HG02623 (cell line): ENCODE measurements around the gene AP5S1.
"Not testable (repeated sequence)": the region's sequence is repeated elsewhere in the genome, so short reads cannot be mapped to it uniquely, and the experiment has no call there.

Experiments
- ATAC-seq: cut with Tn5 transposase; IDR thresholded peaks from one replicate; pipeline ENCODE4 v1.9.1; 2021; ENCODE audit warnings: moderate library complexity; ENCODE audit not compliant: unreplicated experiment

The AP5S1 gene

DNA sequence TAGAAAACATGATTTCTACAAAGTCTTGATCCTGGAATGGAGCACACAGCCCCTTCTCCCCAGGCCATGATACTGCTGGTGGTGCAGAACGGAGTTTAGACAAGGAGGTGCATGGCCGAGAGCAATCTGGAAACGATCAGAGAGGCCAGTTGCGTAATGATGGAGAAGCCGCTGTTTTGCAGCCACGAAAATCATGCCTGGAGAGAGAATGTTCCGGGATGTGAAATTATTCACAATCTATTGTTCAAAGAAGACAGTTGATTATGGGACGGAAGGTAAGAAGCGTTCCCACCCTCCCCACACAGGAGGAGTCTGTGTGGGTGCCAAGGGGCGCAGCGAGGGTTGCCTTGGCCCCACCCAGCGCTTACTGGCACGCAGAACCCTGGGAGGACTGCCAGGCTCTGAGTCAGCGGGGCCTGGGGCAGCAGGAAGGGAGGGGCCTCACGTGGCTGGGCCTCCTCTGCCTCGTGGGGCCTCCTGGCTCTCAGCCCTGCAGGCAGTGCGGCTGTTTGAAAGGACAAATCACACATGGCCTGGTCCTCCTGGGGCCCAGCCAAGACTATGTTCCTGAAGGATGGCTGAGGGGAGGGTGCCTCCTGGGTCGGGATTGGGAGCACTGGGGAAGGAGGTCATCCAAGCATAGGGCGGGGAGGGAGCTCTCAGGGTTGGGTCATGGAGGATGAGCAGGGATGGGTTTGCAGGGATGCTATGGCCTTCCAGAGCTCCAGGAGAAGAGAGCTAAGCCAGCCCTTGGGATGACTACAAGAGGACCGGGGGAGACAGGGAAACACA lies 8.7 kb upstream of the AP5S1 start:
- ATAC-seq = no peak

DNA sequence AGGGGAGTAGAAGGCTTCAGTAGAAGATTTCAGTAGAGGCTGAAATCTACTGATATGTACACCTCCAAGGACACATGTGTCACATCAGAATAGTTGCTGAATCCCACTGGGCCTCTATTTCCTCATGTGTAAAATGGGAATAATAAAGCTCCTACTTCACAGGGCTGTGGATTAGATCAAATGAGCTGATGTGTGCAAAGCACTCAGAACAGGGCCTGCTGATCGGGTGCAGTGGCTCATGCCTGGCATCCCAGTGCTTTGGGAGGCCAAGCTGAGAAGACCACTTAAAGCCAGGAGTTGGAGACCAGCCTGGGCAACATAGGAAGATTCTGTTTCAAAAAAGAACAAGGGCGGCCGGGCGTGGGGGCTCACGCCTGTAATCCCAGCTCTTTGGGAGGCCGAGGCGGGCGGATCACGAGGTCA lies 8.1 kb upstream of the AP5S1 start:
- ATAC-seq = no peak

DNA sequence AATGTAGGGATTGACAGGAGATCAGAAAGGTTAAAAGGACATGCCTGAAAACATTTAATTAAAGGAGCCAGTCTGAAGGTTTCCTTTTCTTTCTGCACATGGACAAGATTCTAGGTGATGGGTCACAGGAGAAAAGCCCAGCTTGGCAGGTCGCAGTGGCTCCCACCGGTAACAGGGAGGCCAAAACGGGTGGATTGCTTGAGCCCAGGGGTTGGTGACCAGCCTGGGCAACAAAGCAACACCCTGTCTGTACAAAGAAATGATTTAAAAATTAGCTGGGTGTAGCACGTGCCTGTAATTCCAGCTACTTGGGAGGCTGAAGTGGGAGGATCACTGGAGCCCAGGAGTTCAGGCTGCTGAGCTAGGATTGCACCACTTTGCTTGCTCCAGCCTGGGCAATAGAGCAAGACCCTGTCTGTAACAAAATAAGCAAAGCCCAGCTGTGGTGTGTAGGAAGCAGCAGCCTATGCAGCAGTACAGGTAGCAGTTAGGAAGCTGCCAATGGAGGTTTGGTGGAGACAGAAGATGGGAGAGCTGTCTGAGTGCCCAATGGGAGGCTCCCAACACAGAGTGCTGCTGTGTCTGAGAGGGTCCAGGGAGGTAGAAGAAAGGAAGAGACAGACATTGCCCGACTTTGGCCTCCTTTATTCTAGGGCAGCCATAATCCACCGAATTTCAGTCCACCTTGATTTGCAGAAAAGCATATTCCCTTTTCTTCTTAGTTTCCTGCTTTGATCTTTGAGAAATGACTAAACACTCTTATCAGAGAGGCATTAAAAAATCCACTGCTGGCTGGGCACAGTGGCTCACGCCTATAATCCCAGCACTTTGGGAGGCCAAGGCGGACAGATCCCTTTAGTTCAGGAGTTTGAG lies 7.1 kb upstream of the AP5S1 start:
- ATAC-seq = no peak

DNA sequence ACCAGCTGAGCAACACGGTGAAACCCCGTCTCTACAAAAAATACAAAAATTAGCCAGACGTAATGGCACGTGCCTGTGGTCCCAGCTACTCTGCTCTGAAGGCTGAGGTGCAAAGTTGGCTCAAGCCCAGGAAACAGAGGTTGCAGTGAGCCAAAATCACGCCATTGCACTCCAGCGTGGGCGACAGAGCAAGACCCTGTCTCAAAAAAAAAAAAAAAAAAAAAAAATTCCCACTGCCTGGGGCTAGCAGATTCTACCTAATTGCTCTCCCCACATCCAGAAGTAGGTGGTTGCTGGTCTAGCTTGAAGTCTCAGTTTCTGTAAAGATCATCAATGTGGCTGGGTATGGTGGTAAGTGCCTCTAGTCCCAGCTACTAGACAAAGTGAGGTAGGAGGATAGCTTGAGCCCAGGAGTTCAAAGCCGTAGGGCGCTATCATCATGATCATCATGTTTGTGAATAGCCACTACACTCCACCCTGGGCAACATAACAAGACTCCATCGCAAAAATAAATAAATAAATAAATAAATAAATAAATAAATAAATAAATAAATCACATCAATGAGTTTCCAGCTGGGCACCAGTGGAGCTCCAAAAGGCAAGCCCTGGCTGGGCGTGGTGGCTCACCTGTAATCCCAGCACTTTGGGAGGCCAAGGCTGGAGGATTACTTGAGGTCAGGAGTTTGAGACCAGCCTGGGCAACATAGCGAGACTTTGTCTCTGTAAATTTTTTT lies 6.3 kb upstream of the AP5S1 start:
- no peak for ATAC-seq

DNA sequence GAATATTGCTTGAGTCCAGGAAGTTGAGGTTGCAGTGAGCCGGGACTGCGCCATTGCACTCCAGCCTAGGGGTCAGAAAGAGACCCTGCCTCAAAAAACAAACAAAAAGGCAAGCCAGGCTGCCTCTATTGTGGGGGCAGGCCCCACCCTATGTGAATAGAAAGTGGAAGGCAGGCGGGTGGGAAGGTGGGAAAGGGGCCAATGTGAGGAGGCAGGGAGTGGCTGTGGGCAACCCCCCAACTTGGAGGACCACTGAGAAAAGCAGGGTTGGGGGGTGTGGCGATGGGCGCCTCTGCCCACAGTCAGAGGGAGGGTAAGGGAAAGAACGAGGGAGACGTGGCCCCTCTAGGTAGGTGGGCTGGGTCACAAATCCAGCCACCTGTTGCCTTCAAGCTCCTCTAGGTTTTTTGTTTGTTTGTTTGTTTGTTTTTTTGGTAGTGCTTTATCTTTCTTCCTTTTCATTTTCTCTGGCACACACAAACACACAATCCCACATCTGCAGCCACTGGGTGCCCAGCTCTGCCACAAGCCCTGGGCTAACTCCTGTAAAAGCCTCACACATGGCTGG lies 5.3 kb upstream of the AP5S1 start:
- ATAC-seq = no peak

DNA sequence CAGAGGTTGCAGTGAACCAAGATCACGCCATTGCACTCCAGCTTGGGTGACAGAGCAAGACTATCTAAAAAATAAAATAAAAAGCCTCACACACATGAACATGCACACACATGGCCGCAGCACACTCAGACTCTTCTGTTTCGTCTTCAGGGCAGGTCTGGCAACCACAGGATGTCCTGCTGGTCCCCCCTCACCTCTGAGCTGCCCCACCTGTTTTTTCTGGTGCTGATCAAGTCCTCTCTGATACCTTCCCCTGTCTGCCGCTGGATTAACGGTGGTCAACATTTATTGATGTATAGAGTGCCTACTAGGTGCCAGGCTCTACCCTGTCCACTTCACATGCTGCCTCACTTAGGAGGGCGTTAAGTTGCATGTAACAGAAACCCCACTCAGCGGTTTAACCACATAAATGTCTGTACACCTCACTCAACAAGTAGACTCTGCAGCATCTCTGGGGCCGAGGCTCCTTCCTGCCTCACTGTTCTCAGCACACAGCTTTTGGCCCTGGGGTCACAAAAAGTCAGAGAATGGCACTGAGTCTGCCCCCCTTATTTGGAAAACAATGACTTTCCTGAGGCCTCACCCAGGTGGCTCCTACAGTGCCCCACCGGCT lies 4.5 kb upstream of the AP5S1 start:
- ATAC-seq = no peak

DNA sequence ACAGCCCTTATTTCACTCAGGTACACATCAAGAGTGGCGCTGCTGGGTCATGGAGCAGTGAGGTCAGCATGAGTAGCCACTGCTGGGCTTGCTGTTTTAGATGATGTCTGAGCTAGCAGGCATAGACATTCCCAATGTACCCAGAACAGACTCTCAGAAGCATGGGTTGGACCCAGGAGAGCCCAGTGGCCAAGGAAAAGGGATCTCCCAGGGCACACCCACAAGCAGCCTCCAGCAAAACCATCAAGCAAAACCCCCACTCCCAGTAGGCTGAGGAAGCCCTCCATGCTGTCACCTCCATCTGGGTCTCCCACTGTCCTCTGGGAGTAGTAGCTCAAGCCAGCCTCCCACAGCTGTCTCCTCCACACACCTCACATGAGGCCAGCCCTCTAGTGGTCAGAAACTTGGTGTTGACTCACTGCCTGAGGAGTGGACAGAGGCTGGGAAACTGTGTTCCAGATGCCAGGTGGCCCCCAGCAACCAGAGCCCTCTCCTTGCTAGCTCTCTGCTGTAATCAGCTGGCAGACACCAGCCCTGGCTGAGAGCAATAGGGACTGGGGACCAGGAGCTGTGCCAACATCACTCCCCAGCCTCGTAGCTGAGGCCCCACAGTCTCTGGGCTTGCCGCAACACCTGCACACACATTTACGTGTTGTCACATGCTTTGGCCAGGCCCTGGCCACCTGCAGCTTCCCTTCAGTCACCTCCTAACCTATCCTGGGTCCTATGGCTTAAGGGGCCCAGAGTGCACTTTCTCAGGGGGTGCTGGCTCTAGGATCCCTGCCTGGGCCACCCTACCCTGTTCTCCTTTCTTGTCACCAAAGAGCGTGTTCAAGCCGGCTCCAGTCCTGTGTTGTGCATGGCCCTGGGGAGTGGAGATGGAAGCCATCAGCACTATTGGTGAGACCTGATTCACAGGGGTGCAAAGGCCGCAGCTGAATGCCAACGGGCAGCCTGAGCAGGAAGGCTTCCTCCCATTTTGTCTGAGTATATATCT lies 1.9 kb upstream of the AP5S1 start:
- ATAC-seq = no peak

DNA sequence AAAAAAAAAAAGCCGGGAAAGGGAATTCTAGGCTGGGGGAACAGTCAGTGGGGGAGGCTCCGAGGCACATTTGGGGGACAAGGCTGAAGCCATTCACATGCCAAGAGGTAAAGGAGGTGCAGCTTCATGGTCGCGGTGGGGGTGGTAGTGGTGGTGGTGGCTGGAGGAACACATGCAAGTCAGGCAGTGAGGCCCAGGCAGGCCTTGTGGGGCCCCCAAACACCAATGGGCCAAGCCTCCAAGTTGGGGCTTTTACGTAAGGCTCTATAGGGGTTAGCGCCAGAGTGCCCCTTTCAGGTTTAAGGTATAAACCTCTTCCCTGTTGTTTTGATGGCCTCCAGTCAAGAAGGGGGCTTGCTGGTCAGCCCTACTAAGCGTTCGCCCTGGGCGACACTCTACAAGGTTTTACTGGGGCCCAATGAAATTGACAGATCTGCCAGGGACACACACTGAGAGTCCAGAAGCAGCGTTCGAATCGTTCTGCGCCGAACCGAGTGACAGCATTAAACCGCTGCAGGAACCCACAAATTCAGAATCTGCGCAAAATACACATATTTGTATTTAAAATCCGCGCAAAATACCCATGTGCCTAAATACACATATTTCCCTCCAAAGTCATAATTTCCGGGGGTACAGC lies 818 bp upstream of the AP5S1 start:
- no peak for ATAC-seq

DNA sequence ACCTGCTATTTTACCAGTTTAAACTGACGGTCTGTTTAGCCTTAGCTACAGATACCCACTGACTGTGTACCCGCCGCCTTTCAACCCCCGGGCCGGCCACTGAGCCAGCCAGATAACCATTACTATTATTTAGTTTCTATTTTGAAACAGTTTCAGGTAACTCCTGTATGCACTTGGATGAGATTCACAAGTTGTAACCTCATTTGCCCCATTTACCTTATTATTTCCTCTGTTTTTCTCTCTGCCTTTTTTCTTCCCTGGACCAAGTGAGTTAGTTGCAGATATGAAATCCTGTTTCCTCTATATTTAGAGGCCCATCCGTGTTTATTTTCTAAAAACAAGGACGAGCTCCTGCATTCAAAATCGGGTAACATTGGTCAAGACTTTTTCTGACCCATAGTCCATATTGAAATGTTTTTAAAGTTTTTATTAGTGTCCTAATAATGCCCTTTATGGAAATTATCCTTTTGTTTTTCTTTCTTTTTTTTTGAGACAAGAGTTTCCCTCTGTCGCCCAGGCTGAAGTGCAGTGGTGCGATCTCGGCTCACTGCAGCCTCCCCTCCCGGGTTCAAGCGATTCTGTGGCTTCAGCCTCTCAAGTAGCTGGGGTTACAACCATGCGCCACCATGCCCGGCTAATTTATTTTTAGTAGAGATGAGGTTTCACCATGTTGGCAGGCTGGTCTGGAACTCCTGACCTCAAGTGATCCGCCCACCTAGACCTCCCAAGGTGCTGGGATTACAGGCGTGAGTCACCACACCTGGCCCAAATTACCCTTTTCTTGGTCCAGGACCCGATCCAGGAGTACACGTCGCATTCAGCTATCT lies 767 bp downstream of the AP5S1 start:
- ATAC-seq = no peak

DNA sequence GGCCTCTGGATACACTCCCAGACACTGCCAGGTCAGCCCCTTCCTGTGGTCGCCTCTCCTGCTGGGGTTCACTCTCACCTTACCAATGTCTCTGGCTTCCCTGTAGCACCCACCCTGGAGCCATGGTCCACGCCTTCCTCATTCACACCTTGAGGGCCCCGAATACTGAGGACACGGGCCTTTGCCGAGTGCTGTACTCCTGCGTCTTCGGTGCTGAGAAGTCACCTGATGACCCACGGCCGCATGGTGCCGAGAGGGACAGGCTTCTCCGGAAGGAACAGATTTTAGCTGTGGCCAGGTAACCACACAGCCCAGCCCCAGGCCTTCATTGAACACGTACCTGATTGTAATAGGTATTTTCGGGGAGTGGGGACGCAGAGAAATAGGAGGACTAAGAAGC lies 1.6 kb downstream of the AP5S1 start:
- ATAC-seq = no peak

DNA sequence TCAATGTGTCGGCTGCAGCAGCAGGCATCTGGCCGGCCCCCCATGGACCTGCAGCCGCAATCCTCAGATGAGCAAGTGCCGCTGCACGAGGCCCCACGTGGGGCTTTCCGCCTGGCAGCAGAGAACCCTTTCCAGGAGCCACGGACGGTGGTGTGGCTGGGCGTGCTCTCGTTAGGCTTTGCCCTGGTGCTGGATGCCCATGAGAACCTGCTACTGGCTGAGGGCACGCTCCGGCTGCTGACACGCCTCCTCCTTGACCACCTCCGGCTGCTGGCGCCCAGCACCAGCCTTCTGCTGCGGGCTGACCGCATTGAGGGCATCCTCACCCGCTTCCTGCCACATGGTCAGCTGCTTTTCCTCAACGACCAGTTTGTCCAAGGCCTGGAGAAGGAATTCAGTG lies 3.5 kb downstream of the AP5S1 start:
- ATAC-seq = no peak

DNA sequence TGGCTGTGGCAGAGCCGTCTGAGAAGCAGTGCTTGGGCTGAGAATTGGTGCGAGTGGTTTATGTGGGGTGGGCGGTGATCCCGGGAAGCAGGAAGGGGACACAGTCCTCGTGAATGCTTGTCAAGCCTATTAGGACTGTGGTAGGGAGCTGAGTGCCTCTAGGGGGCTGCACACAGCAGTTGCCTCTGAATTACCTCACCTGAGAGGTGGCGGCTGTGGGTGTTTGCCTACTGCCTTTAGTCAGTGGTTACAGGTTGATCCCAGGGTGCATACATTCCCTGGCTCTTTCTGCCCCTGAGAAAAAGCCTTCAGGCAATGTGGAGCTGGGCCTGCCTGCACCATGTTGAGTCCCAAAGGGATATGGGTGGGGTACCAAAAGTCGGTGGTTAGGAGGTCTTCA lies 5.2 kb downstream of the AP5S1 start:
- ATAC-seq = no peak

DNA sequence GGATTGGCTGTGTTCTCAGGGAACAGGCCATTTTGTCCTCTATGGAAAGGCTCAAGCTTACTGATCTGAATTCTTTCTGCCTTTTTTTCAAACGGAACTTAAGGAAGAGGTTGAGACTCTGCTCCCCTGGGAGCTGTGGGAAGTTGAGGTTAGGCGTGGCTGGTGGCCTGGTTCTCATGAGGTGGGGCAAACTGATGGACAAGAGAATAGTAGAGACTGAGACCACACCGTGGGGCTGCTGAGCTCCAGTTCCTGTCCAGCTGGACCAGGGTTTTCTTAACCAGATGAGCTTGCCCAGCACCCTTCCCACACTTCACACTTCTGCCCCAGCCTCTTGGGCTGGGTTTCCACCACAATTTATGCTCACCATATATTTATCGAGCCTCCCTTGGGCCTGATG lies 6.1 kb downstream of the AP5S1 start:
- no peak for ATAC-seq

DNA sequence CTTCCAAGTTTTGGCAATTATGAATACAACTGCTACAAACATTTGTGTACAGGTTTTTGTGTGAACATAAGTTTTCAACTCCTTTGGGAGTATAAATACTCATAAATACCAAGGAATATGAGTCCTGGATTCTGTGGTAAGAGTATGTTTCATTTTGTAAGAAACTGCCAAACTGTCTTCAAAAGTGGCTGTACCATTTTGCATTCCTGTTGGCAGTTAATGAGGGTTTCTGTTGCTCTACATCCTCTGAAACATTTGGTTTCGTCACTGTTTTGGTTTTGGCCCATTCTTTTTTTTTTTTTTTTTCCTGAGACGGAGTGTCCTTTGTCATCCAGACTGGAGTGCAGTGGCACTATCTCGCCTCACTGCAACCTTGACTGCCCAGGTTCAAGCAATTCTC lies 8.5 kb downstream of the AP5S1 start:
- ATAC-seq = no peak

DNA sequence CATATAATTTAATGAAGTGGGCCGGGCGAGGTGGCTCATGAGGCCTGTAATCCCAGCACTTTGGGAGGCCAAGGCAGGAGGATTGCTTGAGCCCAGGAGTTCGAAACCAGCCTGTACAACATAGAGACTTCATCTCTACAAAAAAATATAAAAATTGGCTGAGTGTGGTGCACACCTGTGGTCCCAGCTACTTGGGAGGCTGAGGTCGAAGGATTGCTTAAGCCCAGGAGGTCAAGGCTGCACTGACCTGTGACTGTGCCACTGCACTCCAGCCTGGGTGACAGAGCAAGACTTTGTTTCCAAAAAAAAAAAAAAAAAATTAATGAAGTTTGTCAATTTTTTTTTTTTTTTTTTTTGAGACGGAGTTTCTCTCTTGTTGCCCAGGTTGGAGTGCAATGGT lies 9.5 kb downstream of the AP5S1 start:
- not testable (repeated sequence) for ATAC-seq

DNA sequence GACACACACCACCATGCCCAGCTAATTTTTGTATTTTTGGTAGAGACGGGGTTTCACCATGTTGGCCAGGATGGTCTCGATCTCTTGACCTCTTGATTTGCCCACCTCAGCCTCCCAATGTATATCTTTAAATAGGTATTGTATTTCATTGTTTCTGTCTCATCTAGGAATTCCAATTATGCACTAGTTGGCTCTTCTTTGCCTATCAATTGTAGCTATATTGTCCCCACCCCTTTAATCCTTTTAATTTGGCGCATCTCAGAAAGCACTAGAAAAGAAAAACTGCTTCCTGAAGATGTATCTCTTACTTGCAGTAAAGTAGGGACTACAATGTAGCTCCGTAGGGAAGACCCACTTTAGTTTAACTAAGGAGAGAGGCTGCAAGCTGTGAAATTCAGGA lies 15.8 kb downstream of the AP5S1 start:
- no peak for ATAC-seq

DNA sequence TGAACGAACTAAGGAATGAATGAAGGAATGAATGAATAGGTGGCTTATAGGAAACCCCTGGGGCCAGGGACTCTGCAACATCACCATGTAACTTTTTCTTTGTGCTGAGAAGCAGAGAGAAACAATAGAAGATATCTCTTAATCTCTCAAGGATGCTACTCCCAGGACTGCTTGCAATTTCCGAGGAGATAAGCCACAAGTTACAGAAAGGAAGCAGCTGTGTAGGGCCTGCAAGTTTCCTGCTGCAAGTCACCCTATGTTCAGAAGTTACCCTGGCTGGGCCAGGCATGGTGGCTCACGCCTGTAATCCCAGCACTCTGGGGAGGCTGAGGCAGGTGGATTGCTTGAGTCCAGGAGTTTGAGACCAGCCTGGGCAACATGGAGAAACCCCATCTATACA lies 19.0 kb downstream of the AP5S1 start:
- ATAC-seq = no peak

DNA sequence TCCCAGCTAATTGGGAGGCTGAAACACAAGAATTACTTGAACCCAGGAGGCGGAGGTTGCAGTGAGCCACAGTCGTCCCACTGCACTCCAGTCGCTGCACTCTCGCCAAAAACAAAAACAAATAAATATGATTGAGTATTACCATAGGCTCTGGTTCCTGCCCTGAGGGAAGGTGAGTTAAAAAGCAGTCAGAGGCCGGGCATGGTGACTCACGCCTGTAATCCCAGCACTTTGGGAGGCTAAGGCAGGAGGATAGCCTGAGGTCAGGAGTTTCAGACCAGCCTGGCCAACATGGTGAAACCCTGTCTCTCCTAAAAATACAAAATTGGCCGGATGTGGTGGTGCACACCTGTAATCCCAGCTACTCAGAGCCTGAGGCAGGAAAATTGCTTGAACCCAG lies 19.9 kb downstream of the AP5S1 start:
- not testable (repeated sequence) for ATAC-seq
